ENCODE results near the gene CCL7.

Gene CCL7

GRCh38 chr17:34291721-34292348 lies 21.8 kb downstream of the CCL7 start:
- DNase-seq: no peak

- no peak for DNase-seq
Measured at GRCh38 chr17:34299027-34299426, 29.0 kb downstream of the CCL7 start.

- DNase-seq: no peak
Measured at GRCh38 chr17:34299956-34300577, 30.0 kb downstream of the CCL7 start.

- no peak for DNase-seq
Measured at GRCh38 chr17:34300652-34301370, 30.8 kb downstream of the CCL7 start.

- no peak for DNase-seq
Measured at GRCh38 chr17:34301986-34302385, 32.0 kb downstream of the CCL7 start.

- DNase-seq: no peak
Measured at GRCh38 chr17:34302636-34303035, 32.6 kb downstream of the CCL7 start.

GRCh38 chr17:34303606-34304005 lies 33.6 kb downstream of the CCL7 start:
- no peak for DNase-seq

- DNase-seq: no peak
Measured at GRCh38 chr17:34305061-34305460, 35.0 kb downstream of the CCL7 start.

- DNase-seq: no peak
Measured at GRCh38 chr17:34305606-34306005, 35.6 kb downstream of the CCL7 start.

- no peak for DNase-seq
Measured at GRCh38 chr17:34306466-34306865, 36.4 kb downstream of the CCL7 start.

GRCh38 chr17:34307110-34307509 lies 37.1 kb downstream of the CCL7 start:
- DNase-seq: no peak

GRCh38 chr17:34308371-34308770 lies 38.4 kb downstream of the CCL7 start:
- no peak for DNase-seq

- no peak for DNase-seq
Measured at GRCh38 chr17:34311291-34311690, 41.3 kb downstream of the CCL7 start.

GRCh38 chr17:34312080-34312479 lies 42.1 kb downstream of the CCL7 start:
- DNase-seq: no peak

- no peak for DNase-seq
Measured at GRCh38 chr17:34313164-34313563, 43.1 kb downstream of the CCL7 start.

- DNase-seq: no peak
Measured at GRCh38 chr17:34314279-34314678, 44.3 kb downstream of the CCL7 start.

GRCh38 chr17:34318474-34318873 lies 48.5 kb downstream of the CCL7 start:
- DNase-seq: no peak

GRCh38 chr17:34319039-34319483 lies 49.0 kb downstream of the CCL7 start, which contains the start of gene CCL8:
TSS of gene CCL8 (plus strand) at chr17:34319435. CDS start at chr17:34319502, 67 bp downstream.
- DNase-seq: no peak

Data from NCI-H526 treated with DMSO at 0.1 percent for 48 hours (cell line).